Upper lobe of left lung (tissue), 4 donors: ENCODE measurements around the gene SYNJ1.

ENCODE experiments used
- EP300 ChIP-seq, 4 donors: sonication (generic); formaldehyde crosslinking; IDR thresholded peaks; one replicate each; pipeline ENCODE4 v1.5.1; 2017; ENCODE audit warnings: antibody characterized with exemption in 4 of 4, control low read depth in 2 of 4
- POLR2A ChIP-seq, 4 donors: fragments of 450-650 bp; IDR thresholded peaks; one replicate each; pipeline ENCODE4 v1.5.1; 2016 to 2017; ENCODE audit warnings: antibody characterized with exemption in 4 of 4, mild to moderate bottlenecking in 2 of 4
- POLR2AphosphoS5 ChIP-seq, 2 donors: sonication (generic); formaldehyde crosslinking; IDR thresholded peaks; one replicate each; pipeline ENCODE4 v1.5.1; 2017; ENCODE audit warnings: antibody characterized with exemption in 2 of 2
- TF ChIP-seq, protein P1 (sequence below), 6 experiments: fragments of 450-650 bp in 4 of 6; fragments of 200-600 bp in 2 of 6; sonication (generic) in 2 of 6; IDR thresholded peaks; one replicate each; pipeline ENCODE4 v1.5.1; 2016 to 2019; ENCODE audit warnings: antibody characterized with exemption in 6 of 6

GRCh38 chr21:32747396-32747795 lies 19.6 kb upstream of the SYNJ1 start:
- TF ChIP-seq, protein P1, sequence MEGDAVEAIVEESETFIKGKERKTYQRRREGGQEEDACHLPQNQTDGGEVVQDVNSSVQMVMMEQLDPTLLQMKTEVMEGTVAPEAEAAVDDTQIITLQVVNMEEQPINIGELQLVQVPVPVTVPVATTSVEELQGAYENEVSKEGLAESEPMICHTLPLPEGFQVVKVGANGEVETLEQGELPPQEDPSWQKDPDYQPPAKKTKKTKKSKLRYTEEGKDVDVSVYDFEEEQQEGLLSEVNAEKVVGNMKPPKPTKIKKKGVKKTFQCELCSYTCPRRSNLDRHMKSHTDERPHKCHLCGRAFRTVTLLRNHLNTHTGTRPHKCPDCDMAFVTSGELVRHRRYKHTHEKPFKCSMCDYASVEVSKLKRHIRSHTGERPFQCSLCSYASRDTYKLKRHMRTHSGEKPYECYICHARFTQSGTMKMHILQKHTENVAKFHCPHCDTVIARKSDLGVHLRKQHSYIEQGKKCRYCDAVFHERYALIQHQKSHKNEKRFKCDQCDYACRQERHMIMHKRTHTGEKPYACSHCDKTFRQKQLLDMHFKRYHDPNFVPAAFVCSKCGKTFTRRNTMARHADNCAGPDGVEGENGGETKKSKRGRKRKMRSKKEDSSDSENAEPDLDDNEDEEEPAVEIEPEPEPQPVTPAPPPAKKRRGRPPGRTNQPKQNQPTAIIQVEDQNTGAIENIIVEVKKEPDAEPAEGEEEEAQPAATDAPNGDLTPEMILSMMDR (IDR thresholded peaks at IDR 0.05): no peak
- no peak for TF ChIP-seq POLR2A (IDR thresholded peaks at IDR 0.05)
- TF ChIP-seq POLR2AphosphoS5 (IDR thresholded peaks at IDR 0.05): no peak
- no peak for TF ChIP-seq EP300 (IDR thresholded peaks at IDR 0.05)
